ENCODE measurements around the gene PDCD1. TPM values are rescaled to one million over a fixed set of nuclear protein-coding genes. Genes with fewer than 3 reads are reported as not detected.

PDCD1 gene
- total RNA-seq, 3 donors from 2014 or later (not counting 1 experiment from before 2014, with no cell fraction given), result 0.45 TPM; not detected in 2

GRCh38 chr2:241895427-241895711 is 36.7 kb upstream of the PDCD1 start:
- intact Hi-C loops (cut with micrococcal nuclease), result no loop called here
- peaks cover 15% of the 10 kb centered on the region for H3K4me1 ChIP-seq (ENCODE audit: control insufficient read depth, insufficient read depth, low read length)
- DNase-seq (peak in 1 of 2 donors; percentile 14), ATAC-seq (no peak)
- H3K4me1 Mint-ChIP-seq, result peaks cover 0 to 9% of the 10 kb centered on the region in 2 donors
- peak overlapping the region; percentile 66 to 81 for H3K27ac Mint-ChIP-seq
- 83% methylated on average over 11 of the region's 11 CpGs for WGBS (ENCODE audit: insufficient coverage)
- no peak overlapping the region for H3K4me3 ChIP-seq (ENCODE audit: low read length)
- no peaks in the 10 kb centered on the region for H3K9me3 ChIP-seq (ENCODE audit: control insufficient read depth, insufficient read depth, low read length)
- H3K27me3 ChIP-seq (ENCODE audit: control insufficient read depth, insufficient read depth, low read length), result no peaks in the 10 kb centered on the region
- no peaks in the 10 kb centered on the region for H3K27me3 Mint-ChIP-seq (ENCODE audit: low read depth in 2 of 2)
- no peaks in the 10 kb centered on the region for H3K36me3 ChIP-seq (ENCODE audit: control insufficient read depth, insufficient read depth, low read length)
- no peaks in the 10 kb centered on the region for H3K36me3 Mint-ChIP-seq
- H3K4me3 Mint-ChIP-seq, result no peak overlapping the region
- peaks cover 0 to 2% of the 10 kb centered on the region in 2 donors for H3K9me3 Mint-ChIP-seq
- no peak overlapping the region for H3K27ac ChIP-seq (ENCODE audit: low read length)
- no peak for TF ChIP-seq CTCF (IDR thresholded peaks at IDR 0.05)

- Histone ChIP-seq H3K9me3 (ENCODE audit: control insufficient read depth, insufficient read depth, low read length) (no peaks in the 10 kb centered on the region), H3K27me3 (ENCODE audit: control insufficient read depth, insufficient read depth, low read length) (no peaks in the 10 kb centered on the region), H3K4me1 (ENCODE audit: control insufficient read depth, insufficient read depth, low read length) (peaks cover 15% of the 10 kb centered on the region), H3K4me3 (ENCODE audit: low read length) (no peak overlapping the region), H3K27ac (ENCODE audit: low read length) (no peak overlapping the region), H3K36me3 (ENCODE audit: control insufficient read depth, insufficient read depth, low read length) (no peaks in the 10 kb centered on the region)
- intact Hi-C loops (cut with micrococcal nuclease), result no loop called here
- no peak overlapping the region for H3K4me3 Mint-ChIP-seq
- H3K27me3 Mint-ChIP-seq (ENCODE audit: low read depth in 2 of 2), result no peaks in the 10 kb centered on the region
- no peaks in the 10 kb centered on the region for H3K36me3 Mint-ChIP-seq
- WGBS (ENCODE audit: insufficient coverage), result 76% methylated on average over 28 of the region's 28 CpGs
- H3K27ac Mint-ChIP-seq, result no peak overlapping the region
- DNase-seq (peak in 1 of 2 donors; percentile 14), ATAC-seq (no peak)
- peaks cover 0 to 2% of the 10 kb centered on the region in 2 donors for H3K9me3 Mint-ChIP-seq
- TF ChIP-seq CTCF (IDR thresholded peaks at IDR 0.05), result no peak
- peaks cover 0 to 9% of the 10 kb centered on the region in 2 donors for H3K4me1 Mint-ChIP-seq
Observed at GRCh38 chr2:241894681-241895426, 36.2 kb upstream of the PDCD1 start.

GRCh38 chr2:241894056-241894641 is 35.5 kb upstream of the PDCD1 start:
- WGBS (ENCODE audit: insufficient coverage), result 93% methylated on average over 22 of the region's 23 CpGs
- Histone ChIP-seq H3K9me3 (ENCODE audit: control insufficient read depth, insufficient read depth, low read length) (no peaks in the 10 kb centered on the region), H3K4me3 (ENCODE audit: low read length) (no peak overlapping the region), H3K36me3 (ENCODE audit: control insufficient read depth, insufficient read depth, low read length) (no peaks in the 10 kb centered on the region), H3K27ac (ENCODE audit: low read length) (no peak overlapping the region), H3K4me1 (ENCODE audit: control insufficient read depth, insufficient read depth, low read length) (peaks cover 15% of the 10 kb centered on the region), H3K27me3 (ENCODE audit: control insufficient read depth, insufficient read depth, low read length) (no peaks in the 10 kb centered on the region)
- Mint-ChIP-seq H3K27me3 (ENCODE audit: low read depth in 2 of 2) (no peaks in the 10 kb centered on the region), H3K27ac (peak overlapping the region in 1 of 2 donors; percentile 58), H3K4me1 (peaks cover 6 to 9% of the 10 kb centered on the region in 2 donors), H3K9me3 (peaks cover 0 to 2% of the 10 kb centered on the region in 2 donors), H3K36me3 (no peaks in the 10 kb centered on the region), H3K4me3 (no peak overlapping the region)
- intact Hi-C loops (cut with micrococcal nuclease), result no loop called here
- no peak for ATAC-seq
- DNase-seq, result no peak
- no peak for TF ChIP-seq CTCF (IDR thresholded peaks at IDR 0.05)
